ENCODE data around the gene WDR82.

Gene WDR82

GRCh38 chr3:52236424-52236886 lies 42.0 kb downstream of the WDR82 start:
- no peak for DNase-seq

- DNase-seq: no peak
These were observed 43.7 kb downstream of the WDR82 start for GRCh38 chr3:52234516-52235447.

GRCh38 chr3:52233968-52234367 lies 44.5 kb downstream of the WDR82 start:
- no peak for DNase-seq

GRCh38 chr3:52233108-52233591 lies 45.3 kb downstream of the WDR82 start:
- DNase-seq: no peak

GRCh38 chr3:52232279-52233107 lies 46.0 kb downstream of the WDR82 start:
- DNase-seq: no peak

GRCh38 chr3:52231502-52232278 lies 46.8 kb downstream of the WDR82 start:
- peak; percentile 92 for DNase-seq

GRCh38 chr3:52230889-52231499 lies 47.5 kb downstream of the WDR82 start:
- no peak for DNase-seq

- no peak for DNase-seq
These were observed 48.0 kb downstream of the WDR82 start for GRCh38 chr3:52230461-52230860.

- no peak for DNase-seq
These were observed 48.8 kb downstream of the WDR82 start for GRCh38 chr3:52229656-52230055.

- no peak for DNase-seq
These were observed 49.6 kb downstream of the WDR82 start for GRCh38 chr3:52228751-52229291.

- DNase-seq: no peak
These were observed 50.2 kb downstream of the WDR82 start for GRCh38 chr3:52228266-52228665.

GRCh38 chr3:52227766-52228165 lies 50.7 kb downstream of the WDR82 start:
- no peak for DNase-seq

- no peak for DNase-seq
These were observed 51.3 kb downstream of the WDR82 start for GRCh38 chr3:52227117-52227516.

GRCh38 chr3:52226229-52226817 lies 52.1 kb downstream of the WDR82 start:
- no peak for DNase-seq

GRCh38 chr3:52225452-52226228 lies 52.8 kb downstream of the WDR82 start, which contains the start of gene TLR9:
Gene TLR9, minus strand, starts transcription at chr3:52225645. Its CDS starts 116 bp downstream, at chr3:52225529.
- no peak for DNase-seq

- no peak for DNase-seq
These were observed 54.7 kb downstream of the WDR82 start for GRCh38 chr3:52223449-52224408.

- no peak for DNase-seq
These were observed 55.9 kb downstream of the WDR82 start for GRCh38 chr3:52222319-52223221.
